Gastrocnemius medialis (tissue), 4 donors: ENCODE data around the gene NAA60.

Experiments
- POLR2A ChIP-seq, 2 donors: fragments of 450-650 bp; IDR thresholded peaks; one replicate each; pipeline ENCODE4 v1.6.1; 2017; ENCODE audit warnings: antibody characterized with exemption in 2 of 2, mild to moderate bottlenecking in 2 of 2, moderate library complexity in 2 of 2
- TF ChIP-seq, protein P1 (sequence below), 5 experiments: fragments of 450-650 bp in 3 of 5; fragments of 200-600 bp in 2 of 5; sonication (generic) in 2 of 5; IDR thresholded peaks in 4 of 5; conservative IDR thresholded peaks in 1 of 5; 1 replicate in 4 of 5; 2 replicates in 1 of 5; pipeline ENCODE4 v1.5.1; 2016 to 2019; ENCODE audit warnings: antibody characterized with exemption in 5 of 5, mild to moderate bottlenecking in 3 of 5, moderate library complexity in 3 of 5

DNA sequence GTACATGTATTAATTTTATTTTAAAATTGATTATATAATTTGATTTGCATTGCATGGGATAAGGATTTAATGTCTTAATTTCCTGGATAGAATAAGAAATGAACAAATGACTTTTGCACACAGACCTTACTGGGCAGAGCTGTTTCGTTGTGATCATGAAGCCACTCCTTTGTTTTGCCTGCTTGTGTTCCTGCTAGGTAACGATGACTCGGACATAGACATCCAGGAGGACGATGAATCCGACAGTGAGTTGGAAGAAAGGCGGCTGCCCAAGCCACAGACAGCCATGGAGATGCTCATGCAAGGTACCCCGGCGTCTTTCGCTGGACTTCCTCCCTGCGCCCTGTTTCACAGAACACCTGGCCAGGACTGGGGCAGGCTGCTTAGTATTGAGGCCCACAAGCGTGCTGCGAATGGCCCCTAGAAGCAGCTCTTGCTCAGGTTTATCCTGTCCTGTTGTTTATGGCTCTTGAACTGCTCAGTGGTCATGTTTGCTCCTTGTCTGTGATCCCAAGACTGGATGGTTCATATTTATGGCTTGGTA, 87.0 kb downstream of the NAA60 start:
- TF ChIP-seq, protein P1, sequence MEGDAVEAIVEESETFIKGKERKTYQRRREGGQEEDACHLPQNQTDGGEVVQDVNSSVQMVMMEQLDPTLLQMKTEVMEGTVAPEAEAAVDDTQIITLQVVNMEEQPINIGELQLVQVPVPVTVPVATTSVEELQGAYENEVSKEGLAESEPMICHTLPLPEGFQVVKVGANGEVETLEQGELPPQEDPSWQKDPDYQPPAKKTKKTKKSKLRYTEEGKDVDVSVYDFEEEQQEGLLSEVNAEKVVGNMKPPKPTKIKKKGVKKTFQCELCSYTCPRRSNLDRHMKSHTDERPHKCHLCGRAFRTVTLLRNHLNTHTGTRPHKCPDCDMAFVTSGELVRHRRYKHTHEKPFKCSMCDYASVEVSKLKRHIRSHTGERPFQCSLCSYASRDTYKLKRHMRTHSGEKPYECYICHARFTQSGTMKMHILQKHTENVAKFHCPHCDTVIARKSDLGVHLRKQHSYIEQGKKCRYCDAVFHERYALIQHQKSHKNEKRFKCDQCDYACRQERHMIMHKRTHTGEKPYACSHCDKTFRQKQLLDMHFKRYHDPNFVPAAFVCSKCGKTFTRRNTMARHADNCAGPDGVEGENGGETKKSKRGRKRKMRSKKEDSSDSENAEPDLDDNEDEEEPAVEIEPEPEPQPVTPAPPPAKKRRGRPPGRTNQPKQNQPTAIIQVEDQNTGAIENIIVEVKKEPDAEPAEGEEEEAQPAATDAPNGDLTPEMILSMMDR (IDR thresholded peaks at IDR 0.05 in 4 of 5, conservative IDR thresholded peaks at IDR 0.05 in 1 of 5), result no peak
- TF ChIP-seq POLR2A (IDR thresholded peaks at IDR 0.05), result no peak
